Kidney (tissue), 14 donors: ENCODE results near the gene ZMYND15. TPM values are rescaled to one million over a fixed set of nuclear protein-coding genes. Genes with fewer than 3 reads are reported as not detected.

Experiments
- DNase-seq, 5 donors: peaks; one replicate each; pipeline ENCODE4 v3.0.0-alpha.2; 2013 to 2020
- FAIRE-seq: peaks from 2 replicates; lab custom pipeline; 2012; peaks lifted over from hg19 to GRCh38; lab: Jason Lieb, UNC
- H3K27ac ChIP-seq, 2 donors: one replicate each; pipeline ENCODE4 v1.7.0; 2013; ENCODE audit warnings: low read depth in 2 of 2, low read length in 2 of 2, inconsistent platforms in 1 of 2
- H3K27me3 ChIP-seq: one replicate; pipeline ENCODE4 v1.7.1; 2013; ENCODE audit warnings: low read length, inconsistent platforms; ENCODE audit not compliant: control insufficient read depth, insufficient read depth
- H3K36me3 ChIP-seq, 3 donors: one replicate each; pipeline versions ENCODE4 v1.7.0 to v1.7.1; 2013; ENCODE audit warnings: low read length in 3 of 3, control low read depth in 1 of 3, inconsistent platforms in 1 of 3; ENCODE audit not compliant: insufficient read depth in 3 of 3, control insufficient read depth in 2 of 3
- H3K4me1 ChIP-seq, 3 donors: one replicate each; pipeline versions ENCODE4 v1.7.0 to v1.7.1; 2013; ENCODE audit warnings: low read length in 3 of 3, inconsistent platforms in 1 of 3, low read depth in 1 of 3; ENCODE audit not compliant: control insufficient read depth in 2 of 3, insufficient read depth in 2 of 3
- H3K4me3 ChIP-seq, 3 donors: one replicate each; pipeline versions ENCODE4 v1.7.0 to v1.8.1; 2013; ENCODE audit warnings: low read length in 3 of 3, control low read depth in 1 of 3, inconsistent platforms in 1 of 3
- H3K9ac ChIP-seq, 3 donors: one replicate each; pipeline versions ENCODE4 v1.7.0 to v1.7.1; 2013; ENCODE audit warnings: low read length in 3 of 3, control low read depth in 1 of 3, inconsistent platforms in 1 of 3
- H3K9me3 ChIP-seq, 3 donors: one replicate each; pipeline versions ENCODE4 v1.7.0 to v1.7.1; 2013; ENCODE audit warnings: low read length in 3 of 3, control low read depth in 1 of 3, inconsistent platforms in 1 of 3; ENCODE audit not compliant: control insufficient read depth in 2 of 3, insufficient read depth in 1 of 3
- intact Hi-C: fragments of 100-400 bp; cut with DNase I; formaldehyde crosslinking; loops from one replicate; pipeline ENCODE4 v1.11.1; 2022
- polyA plus RNA-seq: library from polyadenylated mRNA; stranded (reverse); fragments of 350-450 nt; fragmentation: Illumina TruSeq; extraction: RNeasy Lipid Tissue Mini Kit (QIAGEN cat#74804); gene quantifications from one replicate; pipeline ENCODE4 v1.2.3, GENCODE V29; 2014; ENCODE audit warnings: low read depth, low replicate concordance; ENCODE audit not compliant: insufficient read depth
- total RNA-seq: library from RNA; stranded (reverse); fragmentation: NEBNext Ultra II Directional; extraction: Animal tissue kit (Norgen Biotek cat#: 25700); gene quantifications from one replicate; pipeline ENCODE4 v1.2.1, GENCODE V29; 2021
- TF ChIP-seq, protein P1 (sequence below): IDR thresholded peaks from 3 replicates; pipeline ENCODE4 v1.5.1; 2012; ENCODE audit warnings: mild to moderate bottlenecking, moderate library complexity, borderline replicate concordance; ENCODE audit not compliant: insufficient read depth; ENCODE audit errors: extremely low read depth
- donor health status: control.
- donor health status: control.
- donor health status: control.
- donor health status: control.
- donor health status: control.
- donor health status: DM: yes; HTN: yes; CAD: no.
- donor health status: Normal renal cell carcinoma (clear cell type).

ZMYND15 gene
- total and polyA plus RNA-seq, 2 donors from 2014 or later: 1.3 to 5.1 TPM

DNA sequence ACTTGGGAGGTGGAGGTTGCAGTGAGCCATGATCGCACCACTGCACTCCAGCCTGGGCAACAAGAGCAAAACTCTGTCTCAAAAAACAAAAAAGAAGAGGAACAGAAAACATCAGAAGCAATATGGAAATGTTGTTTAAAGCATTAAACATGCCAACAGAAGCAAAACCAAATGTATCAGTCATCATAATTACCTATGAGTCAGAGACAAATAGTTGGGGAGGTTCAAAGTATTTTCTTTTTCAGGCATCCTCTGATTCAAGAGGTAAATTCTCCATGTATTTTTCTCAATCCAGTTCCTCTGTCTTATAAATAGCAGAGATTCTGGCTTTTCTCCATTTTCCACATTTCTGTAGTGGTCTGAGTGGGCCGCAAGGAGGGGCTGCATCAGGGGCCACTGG lies 30.0 kb downstream of the ZMYND15 start:
- Histone ChIP-seq H3K27me3 (no peaks in the 10 kb centered on the region), H3K4me3 (no peak overlapping the region), H3K9ac (no peak overlapping the region), H3K4me1 (no peaks in the 10 kb centered on the region), H3K36me3 (no peaks in the 10 kb centered on the region), H3K27ac (no peak overlapping the region), H3K9me3 (no peaks in the 10 kb centered on the region)
- TF ChIP-seq, protein P1, sequence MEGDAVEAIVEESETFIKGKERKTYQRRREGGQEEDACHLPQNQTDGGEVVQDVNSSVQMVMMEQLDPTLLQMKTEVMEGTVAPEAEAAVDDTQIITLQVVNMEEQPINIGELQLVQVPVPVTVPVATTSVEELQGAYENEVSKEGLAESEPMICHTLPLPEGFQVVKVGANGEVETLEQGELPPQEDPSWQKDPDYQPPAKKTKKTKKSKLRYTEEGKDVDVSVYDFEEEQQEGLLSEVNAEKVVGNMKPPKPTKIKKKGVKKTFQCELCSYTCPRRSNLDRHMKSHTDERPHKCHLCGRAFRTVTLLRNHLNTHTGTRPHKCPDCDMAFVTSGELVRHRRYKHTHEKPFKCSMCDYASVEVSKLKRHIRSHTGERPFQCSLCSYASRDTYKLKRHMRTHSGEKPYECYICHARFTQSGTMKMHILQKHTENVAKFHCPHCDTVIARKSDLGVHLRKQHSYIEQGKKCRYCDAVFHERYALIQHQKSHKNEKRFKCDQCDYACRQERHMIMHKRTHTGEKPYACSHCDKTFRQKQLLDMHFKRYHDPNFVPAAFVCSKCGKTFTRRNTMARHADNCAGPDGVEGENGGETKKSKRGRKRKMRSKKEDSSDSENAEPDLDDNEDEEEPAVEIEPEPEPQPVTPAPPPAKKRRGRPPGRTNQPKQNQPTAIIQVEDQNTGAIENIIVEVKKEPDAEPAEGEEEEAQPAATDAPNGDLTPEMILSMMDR: no peak
- no peak for FAIRE-seq
- no peak for DNase-seq
- intact Hi-C loops: no loop called here

DNA sequence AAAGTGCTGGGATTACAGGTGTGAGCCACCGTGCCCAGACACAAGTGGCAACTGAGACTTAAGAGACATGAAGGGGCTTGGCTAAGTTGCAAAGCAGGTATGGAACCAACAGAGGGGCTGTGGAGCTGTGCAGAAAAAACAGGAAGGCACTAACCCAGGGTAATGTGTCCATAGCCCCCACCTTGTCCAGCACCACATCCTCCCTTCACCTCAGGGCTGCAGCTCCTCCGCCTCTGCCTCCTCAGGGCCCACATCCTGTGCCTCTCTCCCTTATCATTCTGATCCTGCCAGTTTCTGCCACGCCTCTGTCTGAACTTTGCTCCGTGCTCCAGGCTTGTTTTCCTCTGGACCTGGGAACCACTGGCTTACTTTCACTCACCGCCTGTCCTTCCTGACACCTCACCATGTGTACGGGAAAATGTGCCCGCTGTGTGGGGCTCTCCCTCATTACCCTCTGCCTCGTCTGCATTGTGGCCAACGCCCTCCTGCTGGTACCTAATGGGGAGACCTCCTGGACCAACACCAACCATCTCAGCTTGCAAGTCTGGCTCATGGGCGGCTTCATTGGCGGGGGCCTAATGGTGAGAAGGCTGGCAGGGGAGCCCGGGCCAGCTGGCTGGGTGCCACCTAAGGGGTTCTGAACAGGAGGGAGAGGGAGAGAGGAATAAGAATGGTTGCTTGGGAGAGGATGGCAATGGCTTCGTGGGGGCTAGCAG lies 32.0 kb downstream of the ZMYND15 start, which contains the start of gene TM4SF5:
TM4SF5 (plus strand) TSS at position 368 of the 716 bp plus-strand sequence; CDS start at position 405, 37 bp downstream.
- H3K27me3 ChIP-seq: no peaks in the 10 kb centered on the region
- no peaks in the 10 kb centered on the region for H3K4me1 ChIP-seq
- H3K36me3 ChIP-seq: no peaks in the 10 kb centered on the region
- H3K9me3 ChIP-seq: no peaks in the 10 kb centered on the region
- FAIRE-seq (no peak), DNase-seq (peak in 1 of 5 donors; percentile 49)
- no peak within 1 kb of the TSS for H3K9ac ChIP-seq
- intact Hi-C loops: no loop called here
- peak within 1 kb of the TSS in 1 of 3 donors; percentile 36 for H3K4me3 ChIP-seq
- H3K27ac ChIP-seq: no peak within 1 kb of the TSS
- TF ChIP-seq, protein P1: no peak

DNA sequence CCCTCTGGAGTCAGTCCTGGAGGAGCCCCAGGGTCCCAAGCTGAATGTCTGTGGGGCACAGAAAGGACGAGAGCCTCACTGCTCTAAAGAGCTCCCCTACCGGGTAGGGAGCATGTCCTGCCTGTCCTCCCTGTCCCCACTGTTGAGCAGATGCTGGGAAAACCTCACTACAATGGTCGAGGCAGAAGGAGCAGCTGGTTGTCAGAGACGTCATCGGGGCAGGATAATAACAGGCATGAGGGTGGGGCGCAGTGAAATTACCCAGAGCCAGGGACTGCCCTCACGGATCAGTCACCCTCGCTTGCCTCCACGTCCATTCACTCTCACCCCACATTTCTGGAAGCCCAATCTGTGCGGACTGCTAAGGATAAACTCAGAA lies 32.6 kb downstream of the ZMYND15 start:
- Histone ChIP-seq H3K27ac (no peak overlapping the region), H3K27me3 (no peaks in the 10 kb centered on the region), H3K36me3 (no peaks in the 10 kb centered on the region), H3K9me3 (no peaks in the 10 kb centered on the region), H3K9ac (no peak overlapping the region), H3K4me1 (no peaks in the 10 kb centered on the region), H3K4me3 (peak overlapping the region in 1 of 3 donors; percentile 36)
- TF ChIP-seq, protein P1: no peak
- DNase-seq (no peak), FAIRE-seq (no peak)
- intact Hi-C loops: no loop called here
